CD4-positive, alpha-beta T cell treated with Interleukin-17A for 1 hour (primary cell): ENCODE data around the gene NFATC2.
A peak's percentile ranks its signal among the peaks of the same experiment; 100 is the strongest.

ENCODE experiments used
- DNase-seq: peaks from one replicate; pipeline ENCODE4 v3.0.0-alpha.2; 2020

Gene NFATC2

GRCh38 chr20:51385646-51386530, 156.6 kb downstream of the NFATC2 start:
- peak; percentile 55 for DNase-seq

DNA sequence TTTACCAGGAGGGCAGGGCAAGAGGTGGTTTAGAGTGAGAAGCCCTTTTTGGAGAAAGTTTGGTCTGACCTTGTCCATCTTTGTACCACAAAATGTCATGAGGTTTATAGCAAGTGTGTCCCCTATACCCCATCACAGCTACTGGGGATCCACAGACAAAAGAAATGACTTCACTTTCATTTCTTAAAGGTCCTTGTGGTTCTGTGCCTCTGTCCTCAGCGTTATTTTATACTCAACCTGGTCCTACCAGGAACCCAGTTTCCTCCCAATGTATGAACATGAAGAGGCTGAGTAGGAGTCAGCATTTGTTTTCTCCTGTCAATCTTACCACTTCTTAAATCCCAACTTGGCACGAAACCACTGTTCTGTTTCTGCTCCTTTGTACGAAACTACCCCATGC, 157.6 kb downstream of the NFATC2 start:
- no peak for DNase-seq

GRCh38 chr20:51383891-51384510, 158.5 kb downstream of the NFATC2 start:
- DNase-seq = no peak

DNA sequence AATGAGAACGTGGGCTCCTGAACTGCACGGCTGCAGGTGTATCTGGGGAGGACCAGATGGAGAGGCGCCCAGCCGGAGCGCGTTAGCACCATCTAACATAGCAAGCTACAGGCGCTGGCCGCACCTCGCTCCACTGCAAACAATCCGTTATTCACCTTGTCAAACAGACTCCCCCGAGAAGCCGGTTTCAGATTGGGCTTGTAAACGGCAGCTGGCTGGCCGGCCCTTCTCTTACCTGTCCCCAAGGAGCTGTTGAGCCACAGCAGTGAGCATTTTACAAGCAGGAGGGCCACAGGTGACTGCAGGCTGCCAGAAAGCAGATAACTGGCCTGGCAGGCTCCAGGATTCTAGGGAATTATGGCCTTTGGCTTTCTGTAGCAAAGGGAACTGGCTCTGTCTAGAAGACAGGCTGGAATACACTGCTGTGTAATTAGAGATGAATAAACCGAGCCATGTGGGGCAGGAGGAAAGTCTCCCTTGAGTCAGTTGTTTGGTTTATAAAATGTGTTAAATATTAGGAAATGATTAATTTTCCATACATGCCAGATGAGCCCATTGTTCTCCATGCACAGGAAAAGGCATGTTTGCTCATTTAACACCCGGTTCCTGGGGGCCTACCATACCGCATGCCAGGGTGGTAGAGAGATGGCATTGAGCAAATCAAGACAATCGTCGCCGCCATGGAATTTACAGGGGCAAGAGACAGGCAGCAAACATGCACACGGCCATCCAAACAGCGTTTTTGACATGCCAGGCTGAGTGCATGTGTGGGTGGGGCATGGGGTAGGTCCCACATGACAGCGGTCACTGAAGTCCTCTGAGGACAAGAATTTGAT, 159.3 kb downstream of the NFATC2 start:
- DNase-seq = no peak

GRCh38 chr20:51382111-51382985, 160.2 kb downstream of the NFATC2 start:
- DNase-seq = no peak

- no peak for DNase-seq
Observed at GRCh38 chr20:51381557-51381956, 161.0 kb downstream of the NFATC2 start.

GRCh38 chr20:51380401-51381385, 161.8 kb downstream of the NFATC2 start:
- no peak for DNase-seq

DNA sequence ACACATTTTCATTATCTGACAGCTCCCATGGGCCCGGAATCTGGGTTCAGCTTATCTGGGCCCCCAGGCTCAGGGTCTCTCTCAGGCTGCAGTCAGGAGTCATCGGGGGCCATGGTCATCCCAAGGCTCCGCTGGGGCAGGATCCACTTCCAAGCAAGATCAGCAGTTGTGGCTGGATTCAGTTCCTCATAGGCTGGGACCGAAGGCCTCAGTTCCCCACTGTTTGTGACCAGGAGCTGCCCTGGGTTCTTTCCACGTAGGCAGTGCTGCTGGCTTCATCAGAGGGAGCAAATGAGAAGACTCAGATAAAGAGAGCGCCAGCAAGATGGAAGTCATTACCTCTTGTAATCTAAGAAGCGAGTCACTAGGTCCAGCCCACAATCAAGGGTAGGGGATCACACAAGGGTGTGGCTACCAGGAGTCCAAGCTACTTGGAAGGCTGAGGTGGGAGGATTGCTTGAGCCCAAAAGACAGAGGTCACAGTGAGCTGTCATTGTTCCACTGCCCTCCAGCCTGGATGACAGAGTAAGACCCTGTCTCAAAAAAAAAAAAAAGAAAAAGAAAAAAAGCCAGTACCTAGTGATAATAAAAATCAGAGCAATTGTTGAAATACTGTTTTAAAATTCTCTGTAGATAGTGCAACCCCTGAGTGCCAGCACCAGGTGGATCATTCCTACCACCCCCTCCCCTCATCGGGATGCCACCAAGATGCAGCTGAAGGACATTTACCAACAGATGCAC, 162.7 kb downstream of the NFATC2 start:
- no peak for DNase-seq

DNA sequence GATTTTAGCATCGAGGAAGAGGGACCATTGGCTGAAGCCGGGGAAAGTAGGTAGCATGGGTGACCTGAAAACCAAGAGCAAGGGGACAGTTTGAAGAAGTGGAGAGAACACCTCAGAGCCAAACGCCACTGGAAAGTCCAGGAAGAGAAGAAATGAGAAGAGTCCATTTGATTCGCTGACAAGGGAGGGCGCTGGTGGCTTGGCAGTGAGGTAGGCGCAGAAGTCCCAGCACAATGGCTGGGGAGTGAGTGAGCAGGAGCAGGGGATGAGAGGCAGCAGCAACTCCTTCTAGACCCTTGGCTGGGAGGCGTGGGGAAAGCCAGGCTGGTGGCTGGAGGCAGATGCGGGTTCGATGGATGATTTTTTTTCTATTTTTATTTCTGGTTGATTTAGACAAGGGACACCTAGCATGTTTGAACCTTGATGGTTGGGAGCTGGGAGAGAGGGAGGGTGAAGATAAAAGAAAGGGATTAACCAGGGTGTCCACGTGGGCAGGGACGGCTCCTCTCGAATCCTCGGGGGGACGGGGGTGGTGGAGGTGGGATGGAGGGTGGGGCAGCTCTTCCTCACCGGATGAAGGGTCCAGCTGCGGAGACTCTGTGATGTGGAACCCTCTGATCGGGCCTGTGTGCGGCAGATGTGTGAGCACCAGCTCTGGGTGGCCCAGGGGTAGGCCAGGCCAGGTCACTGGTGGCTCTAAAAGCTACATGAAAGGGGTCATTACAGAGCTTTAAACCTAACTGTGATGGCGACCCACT, 164.2 kb downstream of the NFATC2 start:
- peak; percentile 13 for DNase-seq

DNA sequence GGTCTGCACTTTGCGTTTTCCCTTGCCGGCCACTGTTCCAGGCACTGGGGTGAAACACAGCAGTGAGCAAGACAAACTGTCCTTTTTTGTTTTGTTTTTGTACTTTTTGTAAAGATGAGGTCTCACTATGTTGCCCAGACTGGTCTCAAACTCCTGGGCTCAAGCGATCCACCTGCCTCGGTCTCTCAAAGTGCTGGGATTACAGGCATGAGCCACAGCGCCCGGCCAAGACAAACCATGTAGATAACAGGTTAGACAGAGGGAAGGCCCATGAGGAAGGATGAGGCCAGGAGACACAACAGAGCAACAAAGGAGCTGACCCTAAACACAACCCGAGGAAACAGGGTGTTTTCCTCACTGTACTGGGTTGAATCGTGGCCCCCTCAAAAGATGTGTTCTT, 165.4 kb downstream of the NFATC2 start:
- DNase-seq = no peak

GRCh38 chr20:51376111-51376510, 166.4 kb downstream of the NFATC2 start:
- DNase-seq = no peak

DNA sequence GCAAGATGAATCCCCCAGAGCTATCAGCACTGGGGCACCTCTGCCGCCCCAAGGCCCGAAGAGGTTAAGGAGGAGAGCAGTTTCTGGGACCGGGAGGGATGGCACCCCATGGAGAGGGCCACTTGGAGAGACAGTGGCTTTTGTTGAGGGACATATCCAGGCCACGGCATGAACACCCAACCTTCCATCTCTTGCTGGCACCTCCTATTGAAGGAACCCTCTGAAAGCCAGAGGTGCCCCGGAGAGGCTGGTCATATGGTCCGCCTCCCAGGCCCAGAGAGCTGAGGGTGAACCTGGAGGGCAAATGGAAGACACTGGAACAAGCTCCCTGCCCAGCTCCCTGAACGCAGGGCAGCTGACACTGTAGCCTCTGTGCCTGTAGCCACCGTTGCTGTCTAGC, 167.0 kb downstream of the NFATC2 start:
- no peak for DNase-seq

GRCh38 chr20:51374961-51375360, 167.6 kb downstream of the NFATC2 start:
- no peak for DNase-seq

DNA sequence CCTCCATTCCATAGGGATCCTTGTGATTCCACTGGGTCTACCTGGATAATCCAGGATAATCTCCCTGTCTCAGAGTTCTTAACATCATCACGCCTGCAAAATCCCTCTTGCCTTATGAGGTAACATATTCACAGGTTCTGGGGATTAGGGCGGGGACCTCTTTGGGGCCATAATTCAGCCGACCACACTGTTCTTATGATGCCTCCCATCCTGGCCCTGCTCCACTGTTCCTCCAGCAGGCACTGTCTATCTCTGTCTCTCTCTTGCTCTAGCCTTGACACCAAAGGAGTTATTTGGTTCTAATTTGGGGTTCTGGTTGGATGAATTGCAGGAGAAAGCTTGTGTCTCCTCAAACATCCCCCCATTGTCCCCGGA, 168.1 kb downstream of the NFATC2 start:
- DNase-seq = no peak

DNA sequence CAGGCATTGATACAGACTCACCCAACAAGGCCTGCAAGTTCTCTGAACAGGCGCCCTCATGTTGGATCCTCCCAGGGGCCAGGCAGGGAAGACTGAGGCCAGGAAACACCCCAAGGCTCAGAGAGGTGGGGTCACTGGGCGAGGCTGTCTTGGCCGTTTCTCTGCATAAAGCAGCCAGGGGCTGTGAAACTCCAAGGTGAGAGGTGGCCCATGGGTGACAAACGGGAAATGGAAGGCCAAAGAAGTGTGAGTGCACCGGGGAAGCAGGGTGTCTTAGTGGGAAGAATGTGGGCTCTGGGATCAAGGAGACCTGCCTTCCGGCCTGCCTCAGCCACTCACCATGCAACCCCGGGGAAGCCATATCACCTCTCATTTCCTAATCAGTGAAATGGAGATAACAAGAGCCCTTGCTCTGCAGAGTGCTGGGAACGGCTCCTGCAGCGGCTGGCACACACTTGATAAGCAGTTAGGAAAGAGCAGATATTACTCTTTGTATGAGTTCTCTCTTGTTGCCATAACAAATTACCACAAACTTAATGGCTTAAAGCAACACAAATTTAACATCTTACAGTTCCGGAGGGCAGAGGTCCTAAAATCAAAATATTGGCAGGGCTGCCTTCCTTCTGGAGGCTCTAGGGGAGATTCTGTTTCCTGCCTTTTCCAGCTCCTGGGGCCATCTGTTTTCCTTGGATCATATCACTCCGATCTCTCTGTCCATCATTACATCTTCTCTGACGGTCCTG, 168.6 kb downstream of the NFATC2 start:
- no peak for DNase-seq

GRCh38 chr20:51372966-51373365, 169.6 kb downstream of the NFATC2 start:
- DNase-seq = no peak

DNA sequence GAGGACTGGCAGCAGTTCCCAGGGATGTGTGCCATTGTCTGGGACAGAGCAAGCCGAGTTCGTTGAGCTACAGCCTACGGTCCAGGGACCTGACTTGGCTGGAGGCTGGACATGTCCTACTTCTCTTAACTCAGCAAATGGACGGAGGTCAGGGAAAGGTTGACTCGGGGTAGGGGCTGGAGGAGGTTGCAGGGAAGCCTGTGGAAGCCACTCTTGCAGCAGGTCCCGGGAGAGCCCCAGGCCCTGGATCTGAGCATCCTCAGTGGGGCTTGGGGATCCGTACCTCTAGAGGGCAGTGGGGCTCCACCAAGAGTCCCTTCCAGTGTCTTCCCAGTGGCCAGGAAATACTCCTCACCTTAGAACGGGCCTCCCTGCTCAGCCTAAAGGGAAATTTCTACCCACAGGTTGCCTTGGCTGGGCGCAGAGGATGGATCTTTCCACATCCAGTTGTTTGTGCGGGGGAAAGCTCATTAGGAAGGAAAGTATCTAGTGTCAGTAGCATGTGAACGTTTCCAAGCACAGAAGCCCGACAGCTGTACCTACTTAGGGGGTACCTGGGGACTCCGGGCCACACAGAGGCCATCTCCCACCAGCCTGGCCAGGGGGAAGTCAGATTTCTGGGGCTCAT, 170.2 kb downstream of the NFATC2 start:
- peak; percentile 64 for DNase-seq

GRCh38 chr20:51371720-51372119, 170.8 kb downstream of the NFATC2 start:
- DNase-seq = no peak

DNA sequence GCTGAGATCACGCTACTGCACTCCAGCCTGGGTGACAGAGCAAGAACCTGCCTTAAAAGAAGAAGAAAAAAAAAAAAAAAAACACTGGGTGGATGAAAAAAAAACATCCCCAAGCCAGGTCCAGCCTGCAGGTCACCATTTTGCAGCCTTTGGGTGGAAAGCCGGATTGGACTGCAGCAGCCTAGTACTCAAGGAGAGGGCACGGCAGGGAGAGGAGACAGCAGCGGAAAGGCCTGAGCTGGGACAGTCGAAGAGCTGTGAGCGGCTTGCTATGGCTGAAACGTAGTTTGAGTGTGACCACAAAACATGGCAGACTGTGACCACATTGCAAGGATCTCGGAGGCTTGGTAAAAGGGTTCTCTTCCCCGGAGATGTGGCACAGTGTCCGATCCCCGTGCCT, 173.0 kb downstream of the NFATC2 start:
- no peak for DNase-seq
